H1 (cell line): ENCODE results near the gene LPCAT3. TPM values are rescaled to one million over a fixed set of nuclear protein-coding genes. Genes with fewer than 3 reads are reported as not detected.

ENCODE experiments used
- CTCF ChIA-PET: fragments of 300-600 bp; sonication (Branson Sonifier 250); formaldehyde crosslinking; loops from one replicate; lab custom pipeline; 2021; ENCODE audit not compliant: partially characterized antibody; lab: Charles Lee
- POLR2A ChIA-PET: fragments of 300-600 bp; sonication (Branson Sonifier 250); formaldehyde crosslinking; loops from one replicate; lab custom pipeline; 2021; ENCODE audit warnings: inconsistent platforms; ENCODE audit not compliant: partially characterized antibody; lab: Charles Lee
- DNase-seq, 2 experiments: peaks; one replicate each; pipeline versions ENCODE4 v3.0.0 to v3.0.0-alpha.2; 2010 to 2022; ENCODE audit warnings: low spot score in 2 of 2, low read depth in 1 of 2, mixed read lengths in 1 of 2
- FAIRE-seq: peaks from 2 replicates; lab custom pipeline; 2011; peaks lifted over from hg19 to GRCh38; lab: Jason Lieb, UNC
- H2AFZ ChIP-seq: 2 replicates; pipeline ENCODE4 v1.8.1; 2012; ENCODE audit warnings: low read length, inconsistent platforms
- H2AK5ac ChIP-seq: 2 replicates; pipeline ENCODE4 v1.6.1; 2013; ENCODE audit warnings: low read depth, low read length
- H2BK120ac ChIP-seq: replicated peaks from 2 replicates; pipeline ENCODE3; 2013; ENCODE audit warnings: low read depth, low read length, inconsistent platforms
- H2BK12ac ChIP-seq: 2 replicates; pipeline ENCODE4 v1.6.1; 2013; ENCODE audit warnings: low read depth, low read length
- H2BK15ac ChIP-seq: 2 replicates; pipeline ENCODE4 v1.6.1; 2013; ENCODE audit warnings: low read length
- H2BK20ac ChIP-seq: 2 replicates; pipeline ENCODE4 v1.6.1; 2013; ENCODE audit warnings: low read length
- H2BK5ac ChIP-seq: 2 replicates; pipeline ENCODE4 v1.6.1; 2013; ENCODE audit warnings: low read depth, low read length
- H3K14ac ChIP-seq: 2 replicates; pipeline ENCODE4 v1.6.1; 2013; ENCODE audit warnings: inconsistent platforms; ENCODE audit not compliant: insufficient read length
- H3K18ac ChIP-seq: 2 replicates; pipeline ENCODE4 v1.6.1; 2013; ENCODE audit warnings: low read length; ENCODE audit errors: extremely low read depth
- H3K23ac ChIP-seq: 2 replicates; pipeline ENCODE4 v1.6.1; 2013; ENCODE audit warnings: inconsistent platforms; ENCODE audit not compliant: insufficient read length
- H3K23me2 ChIP-seq: 2 replicates; pipeline ENCODE4 v1.6.1; 2013; ENCODE audit warnings: low read depth, low read length
- H3K27ac ChIP-seq: 2 replicates; pipeline ENCODE4 v1.6.1; 2011; ENCODE audit warnings: low read depth, low read length, inconsistent platforms
- H3K27me3 ChIP-seq, 4 experiments: replicated peaks in 1 of 4; 1 replicate in 1 of 4; 2 replicates in 3 of 4; pipeline versions ENCODE4 v1.6.1 to v1.8.1; 2011 to 2013; ENCODE audit warnings: low read length in 3 of 4, mild to moderate bottlenecking in 3 of 4, inconsistent platforms in 2 of 4, mixed read lengths in 2 of 4, moderate library complexity in 1 of 4; ENCODE audit not compliant: control insufficient read depth in 3 of 4, insufficient read depth in 3 of 4; ENCODE audit errors: extremely low read depth in 1 of 4
- H3K36me3 ChIP-seq, 4 experiments: 2 replicates each; pipeline versions ENCODE4 v1.6.1 to v1.8.1; 2011 to 2013; ENCODE audit warnings: mild to moderate bottlenecking in 4 of 4, low read length in 3 of 4, moderate library complexity in 2 of 4, control low read depth in 1 of 4, inconsistent platforms in 1 of 4; ENCODE audit not compliant: insufficient read depth in 4 of 4, control insufficient read depth in 2 of 4
- H3K4ac ChIP-seq: replicated peaks from 2 replicates; pipeline ENCODE3; 2013; ENCODE audit warnings: low read length, low read depth, mixed read lengths, inconsistent platforms; ENCODE audit not compliant: insufficient read length
- H3K4me1 ChIP-seq, 4 experiments: replicated peaks in 1 of 4; 1 replicate in 1 of 4; 2 replicates in 3 of 4; pipeline versions ENCODE4 v1.6.1 to v1.8.1; 2011 to 2013; ENCODE audit warnings: low read length in 3 of 4, inconsistent platforms in 2 of 4, mixed read lengths in 1 of 4; ENCODE audit not compliant: insufficient read depth in 4 of 4, control insufficient read depth in 3 of 4
- H3K4me2 ChIP-seq, 2 experiments: 2 replicates each; pipeline versions ENCODE4 v1.6.1 to v1.8.1; 2011 to 2013; ENCODE audit warnings: low read depth in 2 of 2, low read length in 2 of 2, control low read depth in 1 of 2, inconsistent platforms in 1 of 2, mild to moderate bottlenecking in 1 of 2; ENCODE audit not compliant: insufficient read depth in 1 of 2
- H3K4me3 ChIP-seq, 4 experiments: fragments of 200-600, 300-600 bp in 1 of 4; sonication (generic), shearing (Covaris generic), sonication (Bioruptor Twin) in 1 of 4; 2 replicates each; pipeline versions ENCODE4 v1.5.1 to v1.8.1; 2011 to 2016; ENCODE audit warnings: low read length in 4 of 4, low read depth in 3 of 4, control low read depth in 2 of 4, inconsistent platforms in 2 of 4, mild to moderate bottlenecking in 2 of 4, mixed read lengths in 1 of 4, moderate library complexity in 1 of 4; ENCODE audit not compliant: insufficient read depth in 2 of 4; ENCODE audit errors: extremely low read depth in 1 of 4
- H3K56ac ChIP-seq: replicated peaks from 2 replicates; pipeline ENCODE3; 2013; ENCODE audit warnings: low read depth, mild to moderate bottlenecking, mixed read lengths, low read length, inconsistent platforms; ENCODE audit not compliant: insufficient read length
- H3K79me1 ChIP-seq: 2 replicates; pipeline ENCODE4 v1.6.1; 2013; ENCODE audit warnings: low read depth, low read length, control low read depth
- H3K79me2 ChIP-seq, 2 experiments: 2 replicates each; pipeline versions ENCODE4 v1.6.1 to v1.8.1; 2012 to 2013; ENCODE audit warnings: low read length in 2 of 2, mild to moderate bottlenecking in 2 of 2, inconsistent platforms in 1 of 2; ENCODE audit not compliant: insufficient read depth in 2 of 2, control insufficient read depth in 1 of 2
- H3K9ac ChIP-seq, 4 experiments: replicated peaks in 1 of 4; 1 replicate in 1 of 4; 2 replicates in 3 of 4; pipeline versions ENCODE4 v1.6.1 to v1.8.1; 2011 to 2013; ENCODE audit warnings: low read depth in 3 of 4, low read length in 3 of 4, control low read depth in 2 of 4, mild to moderate bottlenecking in 2 of 4, moderate library complexity in 2 of 4, inconsistent platforms in 1 of 4; ENCODE audit errors: extremely low read depth in 1 of 4
- H3K9me3 ChIP-seq, 2 experiments: 2 replicates each; pipeline versions ENCODE4 v1.6.1 to v1.8.1; 2012 to 2013; ENCODE audit warnings: mild to moderate bottlenecking in 2 of 2, moderate library complexity in 2 of 2, control low read depth in 1 of 2, inconsistent platforms in 1 of 2, low read depth in 1 of 2, low read length in 1 of 2, mixed read lengths in 1 of 2; ENCODE audit not compliant: insufficient read depth in 2 of 2
- H4K20me1 ChIP-seq, 2 experiments: replicated peaks in 1 of 2; 2 replicates each; pipeline versions ENCODE3 to v1.8.1; 2011 to 2013; ENCODE audit warnings: inconsistent platforms in 2 of 2, low read length in 2 of 2, mild to moderate bottlenecking in 1 of 2; ENCODE audit not compliant: insufficient read depth in 2 of 2, control insufficient read depth in 1 of 2
- H4K5ac ChIP-seq: 2 replicates; pipeline ENCODE4 v1.6.1; 2013; ENCODE audit warnings: low read length, low read depth, mixed read lengths, inconsistent platforms; ENCODE audit not compliant: insufficient read length
- H4K8ac ChIP-seq: 2 replicates; pipeline ENCODE4 v1.8.0; 2013; ENCODE audit warnings: mild to moderate bottlenecking, moderate library complexity, low read length, inconsistent platforms; ENCODE audit not compliant: insufficient read depth; ENCODE audit errors: extremely low read depth
- H4K91ac ChIP-seq: replicated peaks from 2 replicates; pipeline ENCODE3; 2013; ENCODE audit warnings: low read length, mixed read lengths, inconsistent platforms; ENCODE audit not compliant: insufficient read length
- CBX5 ChIP-seq: fragments of 300-800, 300-1000 bp; sonication (generic); IDR thresholded peaks from 2 replicates; pipeline ENCODE4 v1.7.1; 2016; ENCODE audit warnings: antibody characterized with exemption, low read length, low read depth
- CHD2 ChIP-seq: IDR thresholded peaks from 2 replicates; pipeline ENCODE4 v1.6.1; 2012; ENCODE audit warnings: low read length, improper control_type of control experiment
- CREB1 ChIP-seq: IDR thresholded peaks from 2 replicates; pipeline ENCODE4 v1.6.1; 2012; ENCODE audit warnings: inconsistent platforms
- JUN ChIP-seq: IDR thresholded peaks from 2 replicates; pipeline ENCODE4 v1.6.1; 2011; ENCODE audit warnings: low read depth, mild to moderate bottlenecking, improper control_type of control experiment, low read length
- MAFK ChIP-seq: IDR thresholded peaks from 2 replicates; pipeline ENCODE4 v1.6.1; 2012; ENCODE audit warnings: low read depth, mild to moderate bottlenecking, improper control_type of control experiment, low read length
- RAD21 ChIP-seq, 2 experiments: IDR thresholded peaks in 1 of 2; conservative IDR thresholded peaks in 1 of 2; 2 replicates each; pipeline ENCODE4 v1.6.1; 2011; ENCODE audit warnings: low read depth in 2 of 2, low read length in 2 of 2, improper control_type of control experiment in 1 of 2, inconsistent platforms in 1 of 2, mild to moderate bottlenecking in 1 of 2, moderate library complexity in 1 of 2
- SP1 ChIP-seq: IDR thresholded peaks from 2 replicates; pipeline ENCODE4 v1.6.1; 2011; ENCODE audit warnings: low read depth, low read length
- SP2 ChIP-seq: IDR thresholded peaks from 2 replicates; pipeline ENCODE4 v1.6.1; 2012; ENCODE audit warnings: mild to moderate bottlenecking, low read length, inconsistent platforms
- SUZ12 ChIP-seq: fragments of 200-600 bp; sonication (generic); IDR thresholded peaks from 2 replicates; pipeline ENCODE4 v1.6.1; 2012; ENCODE audit warnings: mild to moderate bottlenecking, inconsistent platforms, low read length, moderate library complexity, mixed read lengths
- TBP ChIP-seq: IDR thresholded peaks from 2 replicates; pipeline ENCODE4 v1.6.1; 2011; ENCODE audit warnings: low read depth, low read length, improper control_type of control experiment
- TEAD4 ChIP-seq: IDR thresholded peaks from 2 replicates; pipeline ENCODE4 v1.6.1; 2012; ENCODE audit warnings: low read depth, low read length, inconsistent platforms, mixed read lengths
- WGBS, 2 experiments: shearing (Covaris generic) in 1 of 2; methylation state at CpG; one replicate each; pipeline versions ENCODE4 v1.1.6 to v1.1.7; 2013 to 2015; ENCODE audit warnings: low lambda C conversion rate in 2 of 2, mixed read lengths in 2 of 2, inconsistent platforms in 1 of 2, low coverage in 1 of 2, missing lambda C conversion rate in 1 of 2; ENCODE audit not compliant: insufficient replicate concordance in 2 of 2, insufficient coverage in 1 of 2, insufficient read length in 1 of 2; ENCODE audit errors: extremely low coverage in 1 of 2, missing lambda C conversion rate in 1 of 2; 5-methylcytosine and 5-hydroxymethylcytosine counted together
- polyA plus RNA-seq, 7 experiments: library from polyadenylated mRNA; depleted of rRNA in 3 of 7; stranded (reverse) in 5 of 7; unstranded in 2 of 7; fragments of >200 nt in 5 of 7; fragments of 200-250 nt in 2 of 7; gene quantifications; 1 replicate in 5 of 7; 2 replicates in 1 of 7; 4 replicates in 1 of 7; pipeline versions ENCODE4 v1.2.1 to v1.2.3, GENCODE V29; 2011 to 2013; ENCODE audit warnings: missing spikeins in 2 of 7, mixed read lengths in 2 of 7
- total RNA-seq: library from RNA; stranded (reverse); fragmentation: NEBNext Ultra II Directional; extraction: Animal tissue kit (Norgen Biotek cat#: 25700); gene quantifications from 2 replicates; pipeline ENCODE4 v1.2.1, GENCODE V29; 2021
- TF ChIP-seq, protein P1 (sequence below): IDR thresholded peaks from 2 replicates; pipeline ENCODE4 v1.6.1; 2011; ENCODE audit warnings: low read depth, mild to moderate bottlenecking, low read length; ENCODE audit not compliant: insufficient read depth

LPCAT3 gene
- total and polyA plus RNA-seq, 2 of the 8 experiments (the other 6 are each of a cell fraction or from before 2014, with no cell fraction given), result 55.8 to 70.4 TPM

DNA sequence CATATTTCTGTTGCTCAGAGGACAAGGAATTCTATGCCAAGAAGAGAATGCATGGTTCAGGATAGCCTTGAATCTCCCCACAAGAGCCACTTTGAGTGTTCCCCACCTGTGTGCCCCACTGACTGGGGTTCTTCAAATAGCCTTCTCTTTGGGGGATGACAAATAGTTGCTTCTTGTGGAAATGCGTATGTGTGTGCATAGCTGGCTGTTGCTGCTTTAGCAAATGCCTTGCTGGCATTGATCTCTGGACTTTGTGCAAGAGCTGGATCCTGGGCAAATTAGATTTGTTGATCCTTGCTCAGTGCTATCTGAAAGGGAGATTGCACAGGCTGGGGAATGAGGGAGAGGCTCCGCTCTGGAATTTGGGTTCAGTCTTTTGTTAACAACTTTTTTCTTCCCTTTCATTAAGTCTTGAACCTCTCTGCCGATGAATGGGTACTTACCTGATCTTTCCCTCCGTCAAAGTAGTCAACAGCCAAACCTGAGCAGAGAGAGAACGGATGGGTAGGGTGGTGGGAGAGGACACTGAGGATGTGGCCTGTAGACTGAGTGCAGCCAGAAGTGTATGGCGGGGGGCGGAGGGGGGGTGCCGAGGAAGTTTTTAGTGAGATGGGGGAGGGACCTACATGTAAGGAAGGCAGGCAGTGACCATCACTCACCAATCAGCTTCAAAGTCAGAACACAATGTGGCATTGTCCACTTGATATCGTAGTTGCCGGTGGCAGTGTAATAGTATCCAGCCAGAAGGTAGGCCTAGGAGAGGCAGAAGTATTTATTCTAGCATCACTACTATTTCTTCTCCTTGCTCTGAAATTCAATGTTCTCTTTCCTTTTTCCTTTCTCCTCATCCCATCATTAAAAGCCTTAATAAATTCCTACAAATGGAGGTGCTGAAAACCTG lies 36.9 kb downstream of the LPCAT3 start:
- 88% methylated on average over 10 of the region's 10 CpGs; no CpG with 5 or more reads in 1 of the 2 experiments for WGBS, 2 experiments
- Histone ChIP-seq H3K79me2 (no peaks in the 10 kb centered on the region), H3K27ac (no peak overlapping the region), H3K4me3 (no peak overlapping the region), H3K9ac (no peak overlapping the region), H3K23me2 (no peaks in the 10 kb centered on the region), H3K4me1 (peaks cover 0 to 6% (median under 1%) of the 10 kb centered on the region in 4 experiments; a peak in 2 of 7 replicates), H4K91ac (no peak overlapping the region), H2AFZ (no peak overlapping the region), H2BK20ac (no peak overlapping the region), H3K79me1 (0 out of 2 replicates have a peak, but pooled peaks cover 2% of the 10 kb centered on the region), H4K20me1 (peaks cover 5 to 9% of the 10 kb centered on the region in 2 experiments), H2BK12ac (no peak overlapping the region), H2AK5ac (no peak overlapping the region), H2BK15ac (no peak overlapping the region), H3K27me3 (no peaks in the 10 kb centered on the region), H4K5ac (no peak overlapping the region), H3K14ac (no peak overlapping the region), H4K8ac (no peak overlapping the region), H3K56ac (no peak overlapping the region), H3K4me2 (no peak overlapping the region), H3K9me3 (no peaks in the 10 kb centered on the region), H2BK120ac (no peak overlapping the region), H3K23ac (no peak overlapping the region), H2BK5ac (no peak overlapping the region), H3K36me3 (peaks cover 12 to 67% (median 30%) of the 10 kb centered on the region in 4 experiments; a peak in 7 of 8 replicates), H3K4ac (no peak overlapping the region), H3K18ac (no peak overlapping the region)
- POLR2A ChIA-PET, result interaction anchor here (0.7 to 30.5 kb wide), 10 partner anchors 8 to 126 kb away, joined by 3 to 1596 read pairs (median 4); partner anchors contain the start of genes ATN1, C12orf57, LPCAT3 and PTPN6
- FAIRE-seq (no peak), DNase-seq (no peak)
- CTCF ChIA-PET, result interaction anchor here (0.6 to 2.2 kb wide), 4 partner anchors 17 to 128 kb away, joined by 3 to 7 read pairs (median 4); partner anchors contain the start of gene C1RL
- TF ChIP-seq SP2 (no peak), TEAD4 (no peak), CHD2 (no peak), TBP (no peak), MAFK (no peak), CBX5 (no peak), SUZ12 (no peak), SP1 (no peak), RAD21 (IDR thresholded peaks at IDR 0.05 in 1 of 2, conservative IDR thresholded peaks at IDR 0.05 in 1 of 2; ENCODE audit: low read depth in 2 of 2, low read length in 2 of 2) (no peak), CREB1 (no peak), JUN (no peak)
- TF ChIP-seq, protein P1, sequence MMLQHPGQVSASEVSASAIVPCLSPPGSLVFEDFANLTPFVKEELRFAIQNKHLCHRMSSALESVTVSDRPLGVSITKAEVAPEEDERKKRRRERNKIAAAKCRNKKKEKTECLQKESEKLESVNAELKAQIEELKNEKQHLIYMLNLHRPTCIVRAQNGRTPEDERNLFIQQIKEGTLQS, result no peak
